Activated CD4-positive, alpha-beta T cell treated with anti-CD3 and anti-CD28 coated beads, Interleukin-2, amount 50 U/mL, for 4 hours (primary cell): Measurements from ENCODE around the gene GABRA4.

Source experiments
- DNase-seq, 2 experiments: peaks; one replicate each; pipeline ENCODE4 v3.0.0-alpha.2; 2020

Gene GABRA4

GRCh38 chr4:46924789-46925529, 68.4 kb downstream of the GABRA4 start:
- no peak for DNase-seq

GRCh38 chr4:46922205-46922604, 71.2 kb downstream of the GABRA4 start:
- DNase-seq = no peak

- no peak for DNase-seq
Observed at GRCh38 chr4:46909078-46909477, 84.3 kb downstream of the GABRA4 start, which contains the start of gene COX7B2. Gene COX7B2, minus strand, starts transcription at chr4:46909245. Its CDS starts 174,053 bp downstream, at chr4:46735192.

GRCh38 chr4:46908148-46908547, 85.2 kb downstream of the GABRA4 start:
- DNase-seq = no peak

GRCh38 chr4:46900082-46900481, 93.3 kb downstream of the GABRA4 start:
- DNase-seq = no peak

- no peak for DNase-seq
Observed at GRCh38 chr4:46894826-46895225, 98.6 kb downstream of the GABRA4 start.

- no peak for DNase-seq
Observed at GRCh38 chr4:46890056-46890455, 103.3 kb downstream of the GABRA4 start.

GRCh38 chr4:46889410-46889809, 104.0 kb downstream of the GABRA4 start:
- DNase-seq = no peak

- no peak for DNase-seq
Observed at GRCh38 chr4:46886711-46887110, 106.7 kb downstream of the GABRA4 start.

- no peak for DNase-seq
Observed at GRCh38 chr4:46878641-46879040, 114.7 kb downstream of the GABRA4 start.

- DNase-seq = no peak
Observed at GRCh38 chr4:46874811-46875210, 118.6 kb downstream of the GABRA4 start.

GRCh38 chr4:46870411-46870810, 123.0 kb downstream of the GABRA4 start:
- DNase-seq = no peak
